ENCODE results near the gene AK9. TPM values are rescaled to one million over a fixed set of nuclear protein-coding genes. Genes with fewer than 3 reads are reported as not detected.
A peak's percentile ranks its signal among the peaks of the same experiment; 100 is the strongest.
"Not testable (repeated sequence)": the region's sequence is repeated elsewhere in the genome, so short reads cannot be mapped to it uniquely, and the experiment has no call there.

The AK9 gene
- total RNA-seq (14.4 TPM), polyA plus RNA-seq (12.9 TPM)
- long read RNA-seq, donor 1, partial matches to known transcripts: 0 of 1 reads
- long read RNA-seq, donor 1, other reads (novel, unspliced or antisense): 0 of 1 reads
- long read RNA-seq, donor 2: 0 reads
- long read RNA-seq, donor 3: 0 reads
- long read RNA-seq, donor 4: 0 reads
- long read RNA-seq, donor 5, partial matches to known transcripts: 0 of 1 reads
- long read RNA-seq, donor 5, other reads (novel, unspliced or antisense): 0 of 1 reads
- long read RNA-seq, donor 6, partial matches to known transcripts: 16 of 22 reads
- long read RNA-seq, donor 6, other reads (novel, unspliced or antisense): 5 of 22 reads
- long read RNA-seq, donor 7, partial matches to known transcripts: 0 of 2 reads
- long read RNA-seq, donor 7, other reads (novel, unspliced or antisense): 0 of 2 reads
- long read RNA-seq, donor 8, partial matches to known transcripts: 0 of 1 reads
- long read RNA-seq, donor 8, other reads (novel, unspliced or antisense): 0 of 1 reads
- long read RNA-seq, donor 9: 0 reads
- long read RNA-seq, donor 10: 0 reads

DNA sequence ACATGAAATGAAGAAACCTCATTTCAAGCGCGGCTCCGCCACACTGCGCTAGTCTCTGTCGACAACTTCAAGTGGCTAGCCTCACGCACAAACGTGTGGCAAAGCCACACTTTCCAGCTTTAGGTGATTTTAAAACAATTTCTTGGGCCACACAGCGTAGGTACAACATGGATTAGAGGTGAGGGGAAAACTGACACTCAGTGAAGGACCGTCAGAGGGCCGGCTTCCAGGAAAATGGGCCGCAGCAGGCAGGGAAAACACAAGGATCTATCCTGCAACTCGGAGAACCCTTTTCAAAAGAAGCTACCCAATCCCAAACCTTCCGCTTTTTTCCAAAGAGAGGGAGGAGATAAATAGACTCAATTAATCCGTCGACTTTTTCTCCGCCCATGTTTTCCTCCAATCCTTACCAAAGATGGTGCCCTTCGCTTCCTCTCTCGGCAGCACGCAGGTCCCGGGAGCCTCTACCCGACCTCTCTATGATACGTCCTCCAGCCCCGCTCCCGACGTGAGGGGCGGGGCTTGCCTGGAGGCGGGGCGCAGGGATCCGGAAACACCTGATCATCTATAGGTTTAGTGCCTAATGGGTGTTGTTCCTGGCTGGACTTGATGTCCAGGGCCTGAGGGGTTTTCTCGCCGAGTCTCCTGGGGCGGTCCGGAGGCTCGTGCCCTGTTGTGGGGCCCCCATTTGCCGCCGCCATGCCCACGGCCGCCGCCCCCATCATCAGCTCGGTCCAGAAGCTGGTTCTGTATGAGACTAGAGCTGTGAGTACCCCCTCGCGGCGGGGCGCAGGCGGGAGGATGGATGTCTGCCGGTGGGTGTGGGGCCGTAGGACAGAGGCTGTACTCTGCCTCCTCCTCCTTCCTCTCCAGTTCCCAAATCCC, at the start of gene AK9, which contains the start of gene FIG4:
Gene AK9 (minus strand): TSS at position 466 of the 885 bp plus-strand sequence. CDS start 15,457 bp downstream, outside the sequence.
Gene FIG4 (plus strand): TSS at position 560 of the 885 bp plus-strand sequence. CDS start 140 bp downstream, at position 700.
- under 1% methylated on average over 47 of the region's 47 CpGs for WGBS
- Histone ChIP-seq H3K4me1 (ENCODE audit: control insufficient read depth in 2 of 2, insufficient read depth in 2 of 2, low read length in 2 of 2) (peaks cover 7% of the 10 kb centered on the region in 2 donors), H3K27me3 (ENCODE audit: control insufficient read depth in 2 of 2, insufficient read depth in 1 of 2, low read length in 1 of 2) (no peaks in the 10 kb centered on the region), H3K4me3 (ENCODE audit: low read length in 2 of 2) (peak within 1 kb of the TSS; percentile 79 to 84), H3K36me3 (ENCODE audit: control insufficient read depth in 2 of 2, insufficient read depth in 2 of 2, low read length in 1 of 2) (peaks cover 0 to 3% of the 10 kb centered on the region in 2 donors), H3K27ac (ENCODE audit: low read depth in 1 of 2, low read length in 1 of 2) (peak within 1 kb of the TSS; percentile 76 to 87), H3K9me3 (ENCODE audit: control insufficient read depth in 2 of 2, insufficient read depth in 1 of 2, low read length in 1 of 2) (no peaks in the 10 kb centered on the region)
- peak; percentile 74 to 94 (median 85) for DNase-seq (ENCODE audit: low read depth in 6 of 9, low spot score in 9 of 9)

DNA sequence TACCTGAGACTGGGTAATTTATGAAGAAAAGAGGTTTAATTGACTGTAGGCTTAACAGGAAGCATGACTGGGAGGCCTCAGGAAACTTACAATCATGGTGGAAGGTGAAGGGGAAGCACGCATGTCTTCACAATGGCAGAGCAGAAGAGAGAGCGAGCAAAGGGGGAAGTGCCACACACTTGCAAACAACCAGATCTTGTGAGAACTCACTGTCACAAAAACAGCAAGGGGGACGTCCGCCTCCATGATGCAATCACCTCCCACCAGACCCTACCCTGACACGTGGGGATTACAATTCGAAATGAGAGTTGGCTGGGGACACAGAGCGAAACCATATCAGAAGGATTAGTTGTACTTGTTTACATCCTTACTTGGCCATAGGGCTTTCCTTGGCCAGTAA, 49.8 kb upstream of the AK9 start:
- Histone ChIP-seq H3K36me3 (ENCODE audit: control insufficient read depth in 2 of 2, insufficient read depth in 2 of 2, low read length in 1 of 2) (peaks cover 3 to 12% of the 10 kb centered on the region in 2 donors), H3K27ac (ENCODE audit: low read depth in 1 of 2, low read length in 1 of 2) (no peak overlapping the region), H3K4me1 (ENCODE audit: control insufficient read depth in 2 of 2, insufficient read depth in 2 of 2, low read length in 2 of 2) (no peaks in the 10 kb centered on the region), H3K27me3 (ENCODE audit: control insufficient read depth in 2 of 2, insufficient read depth in 1 of 2, low read length in 1 of 2) (no peaks in the 10 kb centered on the region), H3K4me3 (ENCODE audit: low read length in 2 of 2) (no peak overlapping the region), H3K9me3 (ENCODE audit: control insufficient read depth in 2 of 2, insufficient read depth in 1 of 2, low read length in 1 of 2) (no peaks in the 10 kb centered on the region)
- DNase-seq (ENCODE audit: low read depth in 6 of 9, low spot score in 9 of 9): no peak
- 82% methylated on average over 7 of the region's 7 CpGs for WGBS

DNA sequence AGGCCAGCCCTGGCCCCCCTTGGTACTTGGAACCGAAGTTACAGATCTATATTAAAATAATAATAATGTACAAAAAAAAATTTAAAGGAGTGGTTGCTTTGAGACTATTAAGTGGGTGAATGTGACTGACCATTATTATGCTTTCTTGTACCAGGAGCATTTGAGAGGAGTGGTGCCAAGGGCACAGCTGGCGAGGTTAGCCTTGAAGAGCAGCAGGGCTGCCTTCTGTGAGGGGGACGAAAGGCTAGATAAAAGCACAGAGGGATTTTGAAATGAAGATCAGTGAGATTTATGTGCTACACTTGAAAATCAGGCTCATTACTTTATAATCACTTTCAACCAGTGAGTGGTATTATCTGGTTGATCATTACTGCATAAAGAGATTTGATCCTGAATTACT, 48.7 kb upstream of the AK9 start:
- 97% methylated on average over 3 of the region's 3 CpGs for WGBS
- Histone ChIP-seq H3K9me3 (ENCODE audit: control insufficient read depth in 2 of 2, insufficient read depth in 1 of 2, low read length in 1 of 2) (no peaks in the 10 kb centered on the region), H3K36me3 (ENCODE audit: control insufficient read depth in 2 of 2, insufficient read depth in 2 of 2, low read length in 1 of 2) (peaks cover 3 to 12% of the 10 kb centered on the region in 2 donors), H3K27me3 (ENCODE audit: control insufficient read depth in 2 of 2, insufficient read depth in 1 of 2, low read length in 1 of 2) (no peaks in the 10 kb centered on the region), H3K4me1 (ENCODE audit: control insufficient read depth in 2 of 2, insufficient read depth in 2 of 2, low read length in 2 of 2) (no peaks in the 10 kb centered on the region), H3K4me3 (ENCODE audit: low read length in 2 of 2) (no peak overlapping the region), H3K27ac (ENCODE audit: low read depth in 1 of 2, low read length in 1 of 2) (no peak overlapping the region)
- no peak for DNase-seq (ENCODE audit: low read depth in 6 of 9, low spot score in 9 of 9)

DNA sequence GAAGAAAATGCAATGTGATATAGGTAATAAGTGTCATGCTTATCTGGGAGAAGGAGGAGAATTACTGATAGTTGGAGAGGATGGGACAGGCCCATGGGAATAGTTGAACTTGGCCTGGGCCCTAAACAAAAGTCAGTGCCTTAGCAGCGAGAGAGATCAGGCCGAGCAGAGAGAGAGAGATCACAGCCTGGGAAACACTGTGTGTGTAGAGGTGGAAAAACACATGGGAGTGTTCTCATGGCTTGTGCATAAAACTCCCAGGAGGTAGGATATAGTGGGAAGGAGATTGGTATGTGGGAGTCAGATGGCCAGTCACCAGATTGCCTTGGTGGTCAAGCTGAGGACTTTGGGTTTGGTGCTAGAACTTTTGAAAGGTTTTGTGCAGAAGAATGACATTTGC, 47.7 kb upstream of the AK9 start:
- DNase-seq (ENCODE audit: low read depth in 6 of 9, low spot score in 9 of 9): no peak
- Histone ChIP-seq H3K27ac (ENCODE audit: low read depth in 1 of 2, low read length in 1 of 2) (no peak overlapping the region), H3K36me3 (ENCODE audit: control insufficient read depth in 2 of 2, insufficient read depth in 2 of 2, low read length in 1 of 2) (peaks cover 3 to 10% of the 10 kb centered on the region in 2 donors), H3K9me3 (ENCODE audit: control insufficient read depth in 2 of 2, insufficient read depth in 1 of 2, low read length in 1 of 2) (no peaks in the 10 kb centered on the region), H3K4me3 (ENCODE audit: low read length in 2 of 2) (no peak overlapping the region), H3K4me1 (ENCODE audit: control insufficient read depth in 2 of 2, insufficient read depth in 2 of 2, low read length in 2 of 2) (no peaks in the 10 kb centered on the region), H3K27me3 (ENCODE audit: control insufficient read depth in 2 of 2, insufficient read depth in 1 of 2, low read length in 1 of 2) (no peaks in the 10 kb centered on the region)
- 97% methylated on average over 2 of the region's 2 CpGs for WGBS

GRCh38 chr6:109738255-109738654, 47.3 kb upstream of the AK9 start:
- Histone ChIP-seq H3K27me3 (ENCODE audit: control insufficient read depth in 2 of 2, insufficient read depth in 1 of 2, low read length in 1 of 2) (no peaks in the 10 kb centered on the region), H3K4me3 (ENCODE audit: low read length in 2 of 2) (no peak overlapping the region), H3K36me3 (ENCODE audit: control insufficient read depth in 2 of 2, insufficient read depth in 2 of 2, low read length in 1 of 2) (peaks cover 3 to 8% of the 10 kb centered on the region in 2 donors), H3K4me1 (ENCODE audit: control insufficient read depth in 2 of 2, insufficient read depth in 2 of 2, low read length in 2 of 2) (no peaks in the 10 kb centered on the region), H3K9me3 (ENCODE audit: control insufficient read depth in 2 of 2, insufficient read depth in 1 of 2, low read length in 1 of 2) (no peaks in the 10 kb centered on the region), H3K27ac (ENCODE audit: low read depth in 1 of 2, low read length in 1 of 2) (no peak overlapping the region)
- 97% methylated on average over 1 of the region's 1 CpG for WGBS
- DNase-seq (ENCODE audit: low read depth in 6 of 9, low spot score in 9 of 9): no peak

- no peaks in the 10 kb centered on the region for H3K27me3 ChIP-seq (ENCODE audit: control insufficient read depth in 2 of 2, insufficient read depth in 1 of 2, low read length in 1 of 2)
- H3K4me3 ChIP-seq (ENCODE audit: low read length in 2 of 2): no peak overlapping the region
- H3K9me3 ChIP-seq (ENCODE audit: control insufficient read depth in 2 of 2, insufficient read depth in 1 of 2, low read length in 1 of 2): no peaks in the 10 kb centered on the region
- no peak for DNase-seq (ENCODE audit: low read depth in 6 of 9, low spot score in 9 of 9)
- 99% methylated on average over 1 of the region's 1 CpG for WGBS
- peaks cover 0 to 8% of the 10 kb centered on the region in 2 donors for H3K36me3 ChIP-seq (ENCODE audit: control insufficient read depth in 2 of 2, insufficient read depth in 2 of 2, low read length in 1 of 2)
- H3K27ac ChIP-seq (ENCODE audit: low read depth in 1 of 2, low read length in 1 of 2): no peak overlapping the region
- no peaks in the 10 kb centered on the region for H3K4me1 ChIP-seq (ENCODE audit: control insufficient read depth in 2 of 2, insufficient read depth in 2 of 2, low read length in 2 of 2)
Measured at GRCh38 chr6:109736273-109737025, 45.4 kb upstream of the AK9 start.

GRCh38 chr6:109725250-109725649, 34.2 kb upstream of the AK9 start:
- not testable (repeated sequence) for H3K9me3 ChIP-seq (ENCODE audit: control insufficient read depth in 2 of 2, insufficient read depth in 1 of 2, low read length in 1 of 2); H3K27me3 ChIP-seq (ENCODE audit: control insufficient read depth in 2 of 2, insufficient read depth in 1 of 2, low read length in 1 of 2); H3K4me1 ChIP-seq (ENCODE audit: control insufficient read depth in 2 of 2, insufficient read depth in 2 of 2, low read length in 2 of 2); H3K27ac ChIP-seq (ENCODE audit: low read depth in 1 of 2, low read length in 1 of 2); DNase-seq (ENCODE audit: low read depth in 6 of 9, low spot score in 9 of 9); H3K36me3 ChIP-seq (ENCODE audit: control insufficient read depth in 2 of 2, insufficient read depth in 2 of 2, low read length in 1 of 2); H3K4me3 ChIP-seq (ENCODE audit: low read length in 2 of 2)
- WGBS: 97% methylated on average over 3 of the region's 3 CpGs

- H3K27ac ChIP-seq (ENCODE audit: low read depth in 1 of 2, low read length in 1 of 2): no peak overlapping the region
Measured at GRCh38 chr6:109722564-109723254, 31.7 kb upstream of the AK9 start.

More at GRCh38 chr6:109722564-109723254, 31.7 kb upstream of the AK9 start:
- no peak for DNase-seq (ENCODE audit: low read depth in 6 of 9, low spot score in 9 of 9)
- no peaks in the 10 kb centered on the region for H3K27me3 ChIP-seq (ENCODE audit: control insufficient read depth in 2 of 2, insufficient read depth in 1 of 2, low read length in 1 of 2)
- no peaks in the 10 kb centered on the region for H3K4me1 ChIP-seq (ENCODE audit: control insufficient read depth in 2 of 2, insufficient read depth in 2 of 2, low read length in 2 of 2)
- 97% methylated on average over 3 of the region's 3 CpGs for WGBS
- H3K36me3 ChIP-seq (ENCODE audit: control insufficient read depth in 2 of 2, insufficient read depth in 2 of 2, low read length in 1 of 2): peaks cover 0 to 19% of the 10 kb centered on the region in 2 donors
- H3K4me3 ChIP-seq (ENCODE audit: low read length in 2 of 2): no peak overlapping the region
- H3K9me3 ChIP-seq (ENCODE audit: control insufficient read depth in 2 of 2, insufficient read depth in 1 of 2, low read length in 1 of 2): no peaks in the 10 kb centered on the region

Measured in thymus (tissue), 14 donors.